Right lung (tissue), 5 donors: Measurements from ENCODE around the gene CALY. TPM values are rescaled to one million over a fixed set of nuclear protein-coding genes. Genes with fewer than 3 reads are reported as not detected.
A peak's percentile ranks its signal among the peaks of the same experiment; 100 is the strongest.

Experiments
- DNase-seq, 2 donors: peaks; one replicate each; pipeline ENCODE4 v3.0.0-alpha.2; 2013
- polyA plus RNA-seq, 5 donors: library from polyadenylated mRNA; unstranded; fragments of 120-200 nt; gene quantifications; one replicate each; pipeline versions ENCODE4 v1.2.1 to v1.2.3, GENCODE V29; 2013; ENCODE audit warnings: inconsistent platforms in 1 of 5, low replicate concordance in 1 of 5; ENCODE audit not compliant: insufficient read length in 5 of 5, insufficient read depth in 1 of 5

CALY gene
- polyA plus RNA-seq, 5 donors: 0.29 to 0.31 (median 0.31) TPM; not detected in 2

- no peak for DNase-seq
Observed at GRCh38 chr10:133312016-133312768, 24.5 kb downstream of the CALY start.

GRCh38 chr10:133311570-133311969 is 25.1 kb downstream of the CALY start:
- DNase-seq: no peak

- no peak for DNase-seq
Observed at GRCh38 chr10:133310789-133311188, 25.9 kb downstream of the CALY start.

- no peak for DNase-seq
Observed at GRCh38 chr10:133310399-133310755, 26.3 kb downstream of the CALY start.

- no peak for DNase-seq
Observed at GRCh38 chr10:133309720-133310398, 26.8 kb downstream of the CALY start.

- DNase-seq: peak; percentile 85 to 87
Observed at GRCh38 chr10:133309100-133309719, 27.5 kb downstream of the CALY start.

GRCh38 chr10:133308421-133309099 is 28.1 kb downstream of the CALY start, which contains the start of the genes TUBGCP2 and ZNF511:
Gene TUBGCP2 (minus strand): TSS chr10:133308872. CDS start chr10:133302941, 5,931 bp downstream.
Gene ZNF511 (plus strand): TSS chr10:133308914. CDS start chr10:133308944, 30 bp downstream.
- DNase-seq: peak; percentile 86 to 87

GRCh38 chr10:133307776-133308420 is 28.8 kb downstream of the CALY start:
- DNase-seq: peak; percentile 50 to 59

GRCh38 chr10:133306941-133307379 is 29.7 kb downstream of the CALY start:
- DNase-seq: no peak

GRCh38 chr10:133306097-133306476 is 30.6 kb downstream of the CALY start:
- no peak for DNase-seq

GRCh38 chr10:133303206-133303605 is 33.5 kb downstream of the CALY start:
- no peak for DNase-seq

GRCh38 chr10:133302230-133302629 is 34.5 kb downstream of the CALY start:
- no peak for DNase-seq

GRCh38 chr10:133299738-133300137 is 37.0 kb downstream of the CALY start:
- DNase-seq: no peak

GRCh38 chr10:133299224-133299623 is 37.5 kb downstream of the CALY start:
- no peak for DNase-seq

GRCh38 chr10:133298466-133298865 is 38.2 kb downstream of the CALY start:
- no peak for DNase-seq

GRCh38 chr10:133297504-133297903 is 39.2 kb downstream of the CALY start:
- no peak for DNase-seq

GRCh38 chr10:133295426-133296320 is 41.0 kb downstream of the CALY start:
- DNase-seq: no peak

GRCh38 chr10:133294189-133294588 is 42.5 kb downstream of the CALY start:
- no peak for DNase-seq

- DNase-seq: no peak
Observed at GRCh38 chr10:133293810-133294119, 42.9 kb downstream of the CALY start.

- no peak for DNase-seq
Observed at GRCh38 chr10:133292919-133293809, 43.5 kb downstream of the CALY start.
